Heart left ventricle (tissue), 13 donors: Measurements from ENCODE around the gene ARHGAP8.

Experiments
- CTCF ChIP-seq, 12 donors: fragments of 200-600 bp; sonication (generic) in 4 of 12; IDR thresholded peaks; one replicate each; pipeline versions ENCODE4 v1.5.0 to v1.8.0; 2018 to 2022; ENCODE audit warnings: antibody characterized with exemption in 12 of 12, mild to moderate bottlenecking in 5 of 12
- POLR2A ChIP-seq, 2 donors: fragments of 450-650 bp; IDR thresholded peaks; one replicate each; pipeline ENCODE4 v1.6.1; 2017; ENCODE audit warnings: antibody characterized with exemption in 2 of 2, mild to moderate bottlenecking in 2 of 2, moderate library complexity in 2 of 2
- donor health status: ischemic (EF 13 %, LVEDD 7.1; RV severe dilation, severe dysfunction).
- donor health status: DM: no; HTN: yes; CAD: no.
- donor health status: DM: no; HTN: no; CAD: no.
- donor health status: ischemic (EF 25% LVEDD 6.9; RV normal size, moderate dysfunction).
- donor health status: ischemic (EF 25% LVEDD 5.7; RV mildly dilated, moderate dysfunction).
- donor health status: ischemic (EF 35%, LVEDD 5.7; RV mildly dilated, moderate dysfunction).
- donor health status: nonischemic (EF 11% LVEDD 7.7; RV severe dilation, severe dysfunction).
- donor health status: DM: yes; HTN: yes; CAD: no.
- donor health status: PGD.
- donor health status: ischemic (EF 29% LVEDD 5.4; RV normal size, mild dysfunction).
- donor health status: nonischemic (EF 23%, LVEDD 6.1; RV moderate dilation, normal function).

GRCh38 chr22:44824271-44824670 is 71.9 kb downstream of the ARHGAP8 start:
- no peak for TF ChIP-seq CTCF (IDR thresholded peaks at IDR 0.05)
- no peak for TF ChIP-seq POLR2A (IDR thresholded peaks at IDR 0.05)
